ENCODE results near the gene TRAF3.

Gene TRAF3

GRCh38 chr14:102897299-102898027, 120.2 kb downstream of the TRAF3 start:
- DNase-seq: no peak

- no peak for DNase-seq
These were observed 121.0 kb downstream of the TRAF3 start for GRCh38 chr14:102898298-102898697.

GRCh38 chr14:102898776-102899515, 121.7 kb downstream of the TRAF3 start:
- no peak for DNase-seq

GRCh38 chr14:102899516-102899900, 122.3 kb downstream of the TRAF3 start:
- no peak for DNase-seq

- DNase-seq: no peak
These were observed 123.7 kb downstream of the TRAF3 start for GRCh38 chr14:102900631-102901571.

GRCh38 chr14:102901633-102902032, 124.4 kb downstream of the TRAF3 start:
- DNase-seq: no peak

GRCh38 chr14:102902086-102902485, 124.8 kb downstream of the TRAF3 start:
- DNase-seq: no peak

GRCh38 chr14:102902523-102903247, 125.4 kb downstream of the TRAF3 start:
- no peak for DNase-seq

- no peak for DNase-seq
These were observed 126.1 kb downstream of the TRAF3 start for GRCh38 chr14:102903248-102903888.

GRCh38 chr14:102903889-102904512, 126.8 kb downstream of the TRAF3 start:
- DNase-seq: no peak

GRCh38 chr14:102905116-102906108, 128.2 kb downstream of the TRAF3 start:
- no peak for DNase-seq

GRCh38 chr14:102906616-102907302, 129.5 kb downstream of the TRAF3 start:
- no peak for DNase-seq

- DNase-seq: no peak
These were observed 130.1 kb downstream of the TRAF3 start for GRCh38 chr14:102907303-102907844.

- no peak for DNase-seq
These were observed 130.9 kb downstream of the TRAF3 start for GRCh38 chr14:102907980-102908730.

- peak; percentile 20 for DNase-seq
These were observed 131.7 kb downstream of the TRAF3 start for GRCh38 chr14:102908766-102909455.

GRCh38 chr14:102909462-102909861, 132.2 kb downstream of the TRAF3 start:
- no peak for DNase-seq

- peak; percentile 15 for DNase-seq
These were observed 132.7 kb downstream of the TRAF3 start for GRCh38 chr14:102909911-102910310.

GRCh38 chr14:102910442-102910841, 133.2 kb downstream of the TRAF3 start:
- peak; percentile 43 for DNase-seq
